ENCODE results near the gene RIMS1.

- TF ChIP-seq CTCF (IDR thresholded peaks at IDR 0.05; ENCODE audit: low read depth, low read length) = no peak
- no peak for TF ChIP-seq EZH2phosphoT487 (IDR thresholded peaks at IDR 0.05; ENCODE audit: low read depth)
Measured at GRCh38 chr6:72238900-72239299, 352.6 kb downstream of the RIMS1 start.

All from OCI-LY3 (cell line).